ELR (cell line): ENCODE measurements around the gene BMP8A.
A peak's percentile ranks its signal among the peaks of the same experiment; 100 is the strongest.

ENCODE experiments used
- DNase-seq: peaks from one replicate; pipeline ENCODE4 v3.0.0-alpha.2; 2015; ENCODE audit warnings: low read depth

BMP8A gene

DNA sequence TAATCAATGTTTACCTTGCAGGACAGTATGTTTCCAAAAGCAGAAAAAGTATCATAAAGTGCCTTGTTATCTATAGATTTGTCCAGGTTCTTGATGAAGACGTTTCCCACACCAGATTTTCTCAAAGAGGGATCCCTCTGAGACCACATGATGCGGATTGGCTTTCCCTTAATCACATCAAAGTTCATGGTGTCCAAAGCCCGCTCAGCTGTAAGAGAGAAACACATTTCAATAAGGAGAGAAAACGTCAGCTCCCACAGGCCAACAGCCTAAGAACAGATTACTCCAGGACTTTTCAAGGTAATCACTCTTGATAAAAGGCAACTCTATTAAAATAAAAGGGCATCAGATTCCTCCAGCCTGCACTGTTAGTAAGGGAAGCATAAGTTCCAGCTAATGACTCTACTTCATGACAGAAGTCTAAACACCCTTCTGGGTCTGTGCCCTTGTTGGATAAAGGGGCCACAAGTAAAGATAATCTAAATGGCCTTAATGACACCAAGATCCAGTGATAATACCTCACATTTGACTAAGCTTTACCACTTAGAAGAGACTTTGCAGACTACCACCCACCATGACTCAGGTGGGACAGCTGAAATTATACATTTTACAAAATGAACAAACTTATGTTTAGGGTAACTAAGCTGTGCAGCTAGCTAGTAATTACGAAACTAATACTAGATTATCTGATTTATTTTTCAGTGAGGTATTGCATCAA is 81.1 kb downstream of the BMP8A start:
- DNase-seq = no peak

DNA sequence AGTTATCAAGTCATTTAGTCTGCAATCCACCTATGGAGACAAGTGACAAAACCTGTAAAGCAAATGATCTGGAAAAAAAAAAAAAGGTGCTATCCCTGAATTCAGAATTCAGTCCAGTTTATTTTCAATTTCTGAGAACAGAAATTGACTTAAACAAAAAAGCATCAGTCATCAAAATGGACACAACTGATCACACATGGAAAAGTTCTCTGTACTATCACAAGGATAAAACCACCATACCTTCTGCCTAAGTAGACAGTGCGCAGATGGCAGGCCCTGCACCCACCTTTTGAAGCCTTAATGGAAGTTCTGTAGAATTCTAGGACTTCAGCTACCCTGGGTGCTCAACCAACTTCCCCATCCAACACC is 81.6 kb downstream of the BMP8A start:
- no peak for DNase-seq

GRCh38 chr1:39573736-39574624 is 82.5 kb downstream of the BMP8A start:
- peak; percentile 56 for DNase-seq

DNA sequence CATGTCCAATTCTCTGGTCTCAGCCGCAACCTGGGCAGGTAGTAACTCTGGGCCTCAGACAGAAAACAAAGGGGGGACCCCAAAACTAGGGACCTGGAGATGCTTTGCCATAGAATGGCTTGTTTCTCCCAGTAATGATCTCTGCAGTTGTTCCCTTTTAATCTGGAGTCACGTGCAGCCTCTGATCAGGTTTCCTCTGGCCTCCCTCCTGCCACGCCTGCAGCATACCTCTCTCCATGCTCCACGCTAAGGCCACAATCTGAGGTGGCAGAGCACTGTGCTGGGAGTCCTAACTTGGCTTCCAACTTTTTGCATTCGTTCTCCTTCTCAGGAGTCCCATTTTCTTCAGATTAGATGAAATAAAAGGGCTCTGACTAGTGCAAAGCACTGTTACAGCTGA is 83.2 kb downstream of the BMP8A start:
- peak; percentile 54 for DNase-seq
